Measurements from ENCODE around the gene ODF2. TPM values are rescaled to one million over a fixed set of nuclear protein-coding genes. Genes with fewer than 3 reads are reported as not detected.

Gene ODF2
- polyA plus RNA-seq, 1 donor (not counting 4 experiments of a cell fraction or from before 2014, with no cell fraction given): 14.0 TPM

- H3K9me3 ChIP-seq (ENCODE audit: control insufficient read depth, low read depth, low read length): no peaks in the 10 kb centered on the region
- H3K9me1 ChIP-seq (ENCODE audit: control insufficient read depth, extremely low read depth, insufficient read depth, low read length): no peaks in the 10 kb centered on the region
- no peak overlapping the region for H3K27ac ChIP-seq (ENCODE audit: control insufficient read depth, insufficient read depth, low read length)
- H3K79me2 ChIP-seq (ENCODE audit: control insufficient read depth, insufficient read depth, low read length): no peaks in the 10 kb centered on the region
- no peak overlapping the region for H3K4me3 ChIP-seq (ENCODE audit: control insufficient read depth in 2 of 3, extremely low read depth in 1 of 3, insufficient read depth in 2 of 3, low read depth in 1 of 3, low read length in 3 of 3)
- H3K4me1 ChIP-seq (ENCODE audit: control insufficient read depth, extremely low read depth, insufficient read depth, low read length): no peaks in the 10 kb centered on the region
- H3K27me3 ChIP-seq (ENCODE audit: control insufficient read depth, extremely low read depth, insufficient read depth, low read length): no peaks in the 10 kb centered on the region
- TF ChIP-seq, protein P1, sequence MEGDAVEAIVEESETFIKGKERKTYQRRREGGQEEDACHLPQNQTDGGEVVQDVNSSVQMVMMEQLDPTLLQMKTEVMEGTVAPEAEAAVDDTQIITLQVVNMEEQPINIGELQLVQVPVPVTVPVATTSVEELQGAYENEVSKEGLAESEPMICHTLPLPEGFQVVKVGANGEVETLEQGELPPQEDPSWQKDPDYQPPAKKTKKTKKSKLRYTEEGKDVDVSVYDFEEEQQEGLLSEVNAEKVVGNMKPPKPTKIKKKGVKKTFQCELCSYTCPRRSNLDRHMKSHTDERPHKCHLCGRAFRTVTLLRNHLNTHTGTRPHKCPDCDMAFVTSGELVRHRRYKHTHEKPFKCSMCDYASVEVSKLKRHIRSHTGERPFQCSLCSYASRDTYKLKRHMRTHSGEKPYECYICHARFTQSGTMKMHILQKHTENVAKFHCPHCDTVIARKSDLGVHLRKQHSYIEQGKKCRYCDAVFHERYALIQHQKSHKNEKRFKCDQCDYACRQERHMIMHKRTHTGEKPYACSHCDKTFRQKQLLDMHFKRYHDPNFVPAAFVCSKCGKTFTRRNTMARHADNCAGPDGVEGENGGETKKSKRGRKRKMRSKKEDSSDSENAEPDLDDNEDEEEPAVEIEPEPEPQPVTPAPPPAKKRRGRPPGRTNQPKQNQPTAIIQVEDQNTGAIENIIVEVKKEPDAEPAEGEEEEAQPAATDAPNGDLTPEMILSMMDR (optimal IDR thresholded peaks at IDR 0.05 in 1 of 3, IDR thresholded peaks at IDR 0.05 in 1 of 3, conservative IDR thresholded peaks at IDR 0.05 in 1 of 3; ENCODE audit: extremely low read depth in 1 of 3, insufficient read depth in 2 of 3, low read length in 3 of 3): no peak
- no peak for TF ChIP-seq EZH2 (IDR thresholded peaks at IDR 0.05; ENCODE audit: low read length)
- H3K9ac ChIP-seq (ENCODE audit: control insufficient read depth, extremely low read depth, insufficient read depth, low read length): no peak overlapping the region
- no peak for DNase-seq (ENCODE audit: low read depth, low spot score)
- no peak for FAIRE-seq
- H2AFZ ChIP-seq (ENCODE audit: control insufficient read depth, low read length): no peak overlapping the region
- no peaks in the 10 kb centered on the region for H4K20me1 ChIP-seq (ENCODE audit: control insufficient read depth, extremely low read depth, insufficient read depth, low read length)
- peaks cover 6 to 21% of the 10 kb centered on the region in 2 experiments for H3K36me3 ChIP-seq (ENCODE audit: control insufficient read depth in 2 of 2, extremely low read depth in 1 of 2, insufficient read depth in 2 of 2, low read length in 2 of 2)
- dilution Hi-C loops (cut with MboI; ENCODE audit: extremely low pct_ligation_motif_present, low sequenced_read_pairs): no loop called here
- H3K4me2 ChIP-seq (ENCODE audit: control insufficient read depth, extremely low read depth, insufficient read depth, low read depth, low read length): no peak overlapping the region
Observed at GRCh38 chr9:128475867-128476266, 20.1 kb downstream of the ODF2 start.

DNA sequence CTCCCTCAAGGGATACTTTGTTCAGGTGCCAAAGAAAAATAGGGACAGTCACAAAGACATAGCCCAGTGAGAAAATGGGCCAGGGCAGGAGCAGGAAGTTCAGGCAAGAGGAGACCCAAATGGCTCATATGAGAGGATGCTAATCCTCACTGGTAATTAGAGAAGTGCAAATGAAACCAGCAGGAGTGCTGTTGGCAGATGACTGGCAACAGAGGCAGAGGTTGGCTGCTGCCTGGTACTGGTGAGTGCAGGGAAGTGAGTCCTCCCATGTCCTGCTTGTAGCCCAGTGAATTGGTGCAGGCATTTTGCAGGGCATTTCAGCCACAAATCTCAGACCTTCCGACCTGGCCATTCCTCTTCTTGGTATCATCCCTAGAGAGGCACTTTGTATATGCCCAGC lies 23.5 kb downstream of the ODF2 start:
- Histone ChIP-seq H3K4me2 (ENCODE audit: control insufficient read depth, extremely low read depth, insufficient read depth, low read depth, low read length) (no peak overlapping the region), H4K20me1 (ENCODE audit: control insufficient read depth, extremely low read depth, insufficient read depth, low read length) (no peaks in the 10 kb centered on the region), H3K4me1 (ENCODE audit: control insufficient read depth, extremely low read depth, insufficient read depth, low read length) (no peaks in the 10 kb centered on the region), H3K27ac (ENCODE audit: control insufficient read depth, insufficient read depth, low read length) (no peak overlapping the region), H3K9ac (ENCODE audit: control insufficient read depth, extremely low read depth, insufficient read depth, low read length) (no peak overlapping the region), H3K36me3 (ENCODE audit: control insufficient read depth in 2 of 2, extremely low read depth in 1 of 2, insufficient read depth in 2 of 2, low read length in 2 of 2) (peaks cover 6 to 20% of the 10 kb centered on the region in 2 experiments), H3K4me3 (ENCODE audit: control insufficient read depth in 2 of 3, extremely low read depth in 1 of 3, insufficient read depth in 2 of 3, low read depth in 1 of 3, low read length in 3 of 3) (no peak overlapping the region), H3K27me3 (ENCODE audit: control insufficient read depth, extremely low read depth, insufficient read depth, low read length) (no peaks in the 10 kb centered on the region), H3K9me3 (ENCODE audit: control insufficient read depth, low read depth, low read length) (no peaks in the 10 kb centered on the region), H3K9me1 (ENCODE audit: control insufficient read depth, extremely low read depth, insufficient read depth, low read length) (no peaks in the 10 kb centered on the region), H3K79me2 (ENCODE audit: control insufficient read depth, insufficient read depth, low read length) (no peaks in the 10 kb centered on the region), H2AFZ (ENCODE audit: control insufficient read depth, low read length) (no peak overlapping the region)
- FAIRE-seq: no peak
- TF ChIP-seq EZH2 (IDR thresholded peaks at IDR 0.05; ENCODE audit: low read length): no peak
- TF ChIP-seq, protein P1 (optimal IDR thresholded peaks at IDR 0.05 in 1 of 3, IDR thresholded peaks at IDR 0.05 in 1 of 3, conservative IDR thresholded peaks at IDR 0.05 in 1 of 3; ENCODE audit: extremely low read depth in 1 of 3, insufficient read depth in 2 of 3, low read length in 3 of 3): no peak
- dilution Hi-C loops (cut with MboI; ENCODE audit: extremely low pct_ligation_motif_present, low sequenced_read_pairs): no loop called here
- DNase-seq (ENCODE audit: low read depth, low spot score): no peak

All from keratinocyte (primary cell).